ENCODE measurements around the gene TTC3.

The TTC3 gene

GRCh38 chr21:37227071-37228002, 154.3 kb downstream of the TTC3 start:
- DNase-seq, result no peak

- no peak for DNase-seq
Observed at GRCh38 chr21:37228003-37228400, 154.9 kb downstream of the TTC3 start.

GRCh38 chr21:37230632-37231248, 157.7 kb downstream of the TTC3 start:
- no peak for DNase-seq

GRCh38 chr21:37231249-37231645, 158.2 kb downstream of the TTC3 start:
- no peak for DNase-seq

- no peak for DNase-seq
Observed at GRCh38 chr21:37231671-37232070, 158.6 kb downstream of the TTC3 start.

GRCh38 chr21:37232274-37233018, 159.4 kb downstream of the TTC3 start:
- DNase-seq, result no peak

GRCh38 chr21:37233551-37234146, 160.6 kb downstream of the TTC3 start:
- no peak for DNase-seq

- no peak for DNase-seq
Observed at GRCh38 chr21:37237346-37237745, 164.3 kb downstream of the TTC3 start.

DNA sequence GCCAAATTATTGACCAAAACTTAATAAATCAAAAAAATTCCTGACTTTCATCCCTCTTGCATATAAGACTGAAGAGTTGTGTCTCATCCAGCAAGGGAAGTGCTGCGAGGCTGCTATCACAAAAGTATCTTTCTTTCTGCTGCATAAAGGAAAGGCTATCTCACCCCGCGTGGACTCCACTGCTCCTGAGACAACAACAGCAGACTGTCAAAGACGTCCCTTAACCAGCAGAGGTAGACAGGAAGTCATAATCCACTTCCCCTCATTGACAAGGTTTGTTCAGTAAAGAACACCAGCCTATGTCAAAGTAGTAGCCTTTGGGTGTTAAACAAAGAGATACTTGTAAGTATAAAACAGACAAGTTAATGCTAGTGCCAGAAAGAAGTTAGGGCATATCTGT, 164.7 kb downstream of the TTC3 start:
- DNase-seq, result no peak

DNA sequence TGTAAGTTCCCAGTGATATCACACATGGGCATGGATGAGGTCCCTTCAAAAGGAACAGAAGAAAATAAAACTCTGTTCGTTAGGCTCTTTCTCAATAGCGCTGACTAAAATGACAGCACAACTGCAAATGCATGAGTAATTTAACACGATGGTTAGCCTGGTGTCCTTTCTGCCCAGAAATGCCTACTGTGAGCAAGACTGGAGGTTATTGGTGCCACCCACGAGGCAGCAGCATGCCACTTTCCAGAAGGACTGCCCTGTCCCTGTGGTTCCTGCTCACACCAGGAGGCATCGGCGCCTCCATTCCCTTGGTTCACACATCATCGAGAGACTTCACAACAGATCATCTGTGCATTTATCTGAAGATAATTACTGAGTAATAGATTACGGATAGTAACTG, 167.9 kb downstream of the TTC3 start:
- no peak for DNase-seq

GRCh38 chr21:37241426-37241825, 168.4 kb downstream of the TTC3 start:
- DNase-seq, result no peak

DNA sequence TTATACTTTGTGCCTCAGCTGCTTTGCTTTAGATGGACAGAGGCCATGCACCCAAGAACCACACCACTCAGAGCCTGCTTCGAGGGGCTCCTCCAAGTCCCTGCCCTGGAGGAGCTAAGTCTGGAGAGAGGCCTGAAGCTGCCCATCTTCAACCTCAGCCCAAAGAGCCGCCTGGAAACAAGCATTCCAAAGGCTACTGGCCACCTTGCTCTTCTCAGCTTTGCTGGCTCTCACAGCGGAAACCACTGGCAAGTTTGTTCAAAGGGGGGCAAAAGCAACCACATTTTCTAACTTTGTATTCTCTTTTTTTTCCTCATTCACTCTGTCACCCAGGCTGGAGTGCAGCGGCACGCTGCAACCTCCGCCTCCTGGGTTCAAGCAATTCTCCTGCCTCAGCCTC, 170.9 kb downstream of the TTC3 start:
- no peak for DNase-seq

DNA sequence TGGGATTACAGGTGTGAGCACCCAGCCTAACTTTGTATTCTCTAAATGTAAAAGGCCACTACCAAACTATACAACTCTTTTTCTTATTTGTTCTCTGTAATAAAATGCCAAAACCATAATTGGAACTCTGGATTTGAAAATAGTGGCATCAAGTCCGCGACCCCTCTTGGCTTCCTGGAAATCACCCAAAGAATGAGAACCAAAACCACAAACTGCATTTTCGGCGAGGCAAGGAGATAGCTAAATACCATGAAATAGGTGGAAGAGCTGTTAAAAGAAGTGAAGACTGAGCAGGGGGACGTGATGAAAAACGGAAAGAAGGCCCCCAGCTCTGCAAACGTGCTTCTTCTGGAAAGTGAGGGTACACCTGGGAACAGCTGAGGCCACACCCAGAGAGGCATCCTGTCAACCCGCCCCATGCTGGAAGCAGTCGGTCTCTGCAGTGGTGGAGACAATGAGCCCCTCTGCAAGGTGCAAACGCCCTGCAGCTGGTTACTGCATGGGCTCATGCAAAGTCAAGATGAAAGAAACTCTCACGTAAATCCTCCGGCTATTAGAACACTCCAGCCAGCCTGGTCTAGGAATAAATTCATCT, 171.5 kb downstream of the TTC3 start:
- DNase-seq, result no peak

- DNase-seq, result no peak
Observed at GRCh38 chr21:37245151-37245550, 172.1 kb downstream of the TTC3 start.

- DNase-seq, result no peak
Observed at GRCh38 chr21:37248298-37248697, 175.2 kb downstream of the TTC3 start.

GRCh38 chr21:37249112-37249904, 176.3 kb downstream of the TTC3 start:
- no peak for DNase-seq

DNA sequence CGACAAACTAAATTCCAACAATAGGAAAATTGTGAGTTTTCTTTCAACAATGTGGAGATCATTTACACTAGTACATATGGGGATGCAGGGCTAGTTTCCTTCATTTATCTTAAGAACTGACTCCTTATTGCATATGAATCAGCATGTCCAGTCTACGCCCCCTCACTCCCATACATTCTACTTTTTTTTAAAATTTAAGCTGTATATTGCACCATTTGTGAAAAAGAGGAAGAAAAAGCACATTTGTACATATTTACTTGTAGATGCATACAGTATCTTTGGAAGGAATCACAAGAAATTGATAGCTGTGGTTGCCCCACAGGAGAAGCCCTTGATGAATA, 178.2 kb downstream of the TTC3 start:
- no peak for DNase-seq

Data from effector CD8-positive, alpha-beta T cell (primary cell).